Endothelial cell (in vitro differentiated cells): Measurements from ENCODE around the gene TPI1. TPM values are rescaled to one million over a fixed set of nuclear protein-coding genes. Genes with fewer than 3 reads are reported as not detected.

ENCODE experiments used
- DNase-seq: peaks from one replicate; pipeline ENCODE4 v3.0.0; 2021; ENCODE audit warnings: low spot score
- H3K27ac Mint-ChIP-seq: one replicate; pipeline ENCODE4 v1.8.0; 2021; ENCODE audit warnings: mixed read lengths, inconsistent platforms; ENCODE audit not compliant: unreplicated experiment
- H3K27me3 Mint-ChIP-seq: one replicate; pipeline ENCODE4 v1.8.0; 2021; ENCODE audit warnings: mild to moderate bottlenecking, moderate library complexity, mixed read lengths, inconsistent platforms; ENCODE audit not compliant: unreplicated experiment
- H3K36me3 Mint-ChIP-seq: one replicate; pipeline ENCODE4 v1.8.0; 2021; ENCODE audit warnings: mild to moderate bottlenecking, low read depth, mixed read lengths, inconsistent platforms; ENCODE audit not compliant: unreplicated experiment
- H3K4me1 Mint-ChIP-seq: one replicate; pipeline ENCODE4 v1.8.0; 2021; ENCODE audit warnings: mild to moderate bottlenecking, mixed read lengths, inconsistent platforms; ENCODE audit not compliant: unreplicated experiment
- H3K4me3 Mint-ChIP-seq: one replicate; pipeline ENCODE4 v1.8.0; 2021; ENCODE audit warnings: mild to moderate bottlenecking, mixed read lengths, inconsistent platforms; ENCODE audit not compliant: unreplicated experiment
- H3K9me3 Mint-ChIP-seq: one replicate; pipeline ENCODE4 v1.8.0; 2021; ENCODE audit warnings: mixed read lengths, inconsistent platforms; ENCODE audit not compliant: unreplicated experiment
- CTCF ChIP-seq: fragments of 200-600 bp; sonication (generic); IDR thresholded peaks from one replicate; pipeline ENCODE4 v1.5.0; 2021; ENCODE audit warnings: antibody characterized with exemption; ENCODE audit not compliant: unreplicated experiment
- total RNA-seq: library from RNA; stranded (reverse); fragmentation: NEBNext Ultra II Directional; extraction: Animal tissue kit (Norgen Biotek cat#: 25700); gene quantifications from one replicate; pipeline ENCODE4 v1.2.1, GENCODE V29; 2021; ENCODE audit not compliant: unreplicated experiment

The TPI1 gene
- total RNA-seq, 1 donor from 2014 or later: 356 TPM

GRCh38 chr12:6823182-6824084, 43.9 kb upstream of the TPI1 start:
- Mint-ChIP-seq H3K27ac (peak overlapping the region; percentile 5), H3K4me3 (peak overlapping the region; percentile 92), H3K4me1 (peaks cover 54% of the 10 kb centered on the region), H3K36me3 (peaks cover 13% of the 10 kb centered on the region), H3K27me3 (peaks cover 24% of the 10 kb centered on the region), H3K9me3 (no peaks in the 10 kb centered on the region)
- no peak for TF ChIP-seq CTCF
- no peak for DNase-seq

- peaks cover 27% of the 10 kb centered on the region for H3K27me3 Mint-ChIP-seq
- peaks cover 51% of the 10 kb centered on the region for H3K4me1 Mint-ChIP-seq
- no peak overlapping the region for H3K27ac Mint-ChIP-seq
- peak overlapping the region; percentile 70 for H3K4me3 Mint-ChIP-seq
- no peaks in the 10 kb centered on the region for H3K9me3 Mint-ChIP-seq
- TF ChIP-seq CTCF: no peak
- DNase-seq: no peak
- H3K36me3 Mint-ChIP-seq: peaks cover 13% of the 10 kb centered on the region
Measured at GRCh38 chr12:6824085-6824775, 43.1 kb upstream of the TPI1 start.

- Mint-ChIP-seq H3K4me1 (peaks cover 46% of the 10 kb centered on the region), H3K9me3 (no peaks in the 10 kb centered on the region)
Measured at GRCh38 chr12:6824901-6825381, 42.4 kb upstream of the TPI1 start.

GRCh38 chr12:6825398-6826124, 41.8 kb upstream of the TPI1 start:
- TF ChIP-seq CTCF: peak; percentile 88
- Mint-ChIP-seq H3K4me1 (peaks cover 41% of the 10 kb centered on the region), H3K9me3 (no peaks in the 10 kb centered on the region), H3K27me3 (peaks cover 25% of the 10 kb centered on the region), H3K4me3 (peak overlapping the region; percentile 69), H3K36me3 (peaks cover 13% of the 10 kb centered on the region), H3K27ac (no peak overlapping the region)
- peak; percentile 94 for DNase-seq

More at GRCh38 chr12:6824901-6825381, 42.4 kb upstream of the TPI1 start:
- H3K36me3 Mint-ChIP-seq: peaks cover 13% of the 10 kb centered on the region
- H3K27me3 Mint-ChIP-seq: peaks cover 26% of the 10 kb centered on the region
- H3K4me3 Mint-ChIP-seq: peak overlapping the region; percentile 62
- DNase-seq: no peak
- no peak overlapping the region for H3K27ac Mint-ChIP-seq
- TF ChIP-seq CTCF: no peak
